HepG2 (cell line): ENCODE measurements around the gene PARD3. TPM values are rescaled to one million over a fixed set of nuclear protein-coding genes. Genes with fewer than 3 reads are reported as not detected.

Experiments
- ATF1 ChIP-seq: IDR thresholded peaks from 2 replicates; pipeline ENCODE4 v1.6.1; 2016; ENCODE audit warnings: mild to moderate bottlenecking, control low read depth
- KDM2A ChIP-seq: sonication (generic); formaldehyde crosslinking; IDR thresholded peaks from 2 replicates; pipeline ENCODE4 v1.4.0; 2020; ENCODE audit warnings: low read depth, missing genetic modification reagents, borderline replicate concordance
- ZBTB25 ChIP-seq: IDR thresholded peaks from 2 replicates; pipeline ENCODE4 v1.6.1; 2018; ENCODE audit warnings: missing genetic modification reagents
- ZBTB40 ChIP-seq, 2 experiments: fragments of 450-650 bp in 1 of 2; sonication (generic) in 1 of 2; formaldehyde crosslinking in 1 of 2; IDR thresholded peaks; 2 replicates each; pipeline versions ENCODE4 v1.6.1 to v1.8.0; 2016 to 2022; ENCODE audit warnings: antibody characterized with exemption in 1 of 2, mild to moderate bottlenecking in 1 of 2, missing genetic modification reagents in 1 of 2
- ZEB1 ChIP-seq: IDR thresholded peaks from 2 replicates; pipeline ENCODE4 v1.6.1; 2012; ENCODE audit warnings: mild to moderate bottlenecking, low read depth, inconsistent platforms; ENCODE audit not compliant: insufficient replicate concordance
- ZFP36 ChIP-seq: fragments of 150-350 bp; IDR thresholded peaks from 2 replicates; pipeline ENCODE4 v1.6.1; 2018; ENCODE audit warnings: borderline replicate concordance, low read length, low read depth; ENCODE audit not compliant: partially characterized antibody
- ZKSCAN8 ChIP-seq: IDR thresholded peaks from 2 replicates; pipeline ENCODE4 v1.6.1; 2016; ENCODE audit warnings: borderline replicate concordance, missing genetic modification reagents, missing compliant biosample characterization
- ZNF629 ChIP-seq: sonication (generic); formaldehyde crosslinking; conservative IDR thresholded peaks from 2 replicates; pipeline ENCODE4 v1.5.0; 2020; ENCODE audit warnings: missing genetic modification reagents
- ZSCAN20 ChIP-seq: sonication (generic); formaldehyde crosslinking; IDR thresholded peaks from 2 replicates; pipeline ENCODE4 v1.4.0; 2020; ENCODE audit warnings: missing genetic modification reagents, mild to moderate bottlenecking, borderline replicate concordance
- ZSCAN30 ChIP-seq: sonication (generic); formaldehyde crosslinking; IDR thresholded peaks from 2 replicates; pipeline ENCODE4 v1.5.0; 2020; ENCODE audit warnings: mild to moderate bottlenecking, missing genetic modification reagents
- polyA plus RNA-seq, 8 experiments: library from polyadenylated mRNA; depleted of rRNA in 3 of 8; stranded (reverse) in 7 of 8; unstranded in 1 of 8; fragments of >200 nt; fragmentation: Illumina TruSeq in 4 of 8; extraction: Trizol in 4 of 8; gene quantifications; 2 replicates each; pipeline versions ENCODE4 v1.2.1 to v1.2.3, GENCODE V29; 2011 to 2016; ENCODE audit warnings: low read depth in 4 of 8, missing spikeins in 1 of 8, mixed read lengths in 1 of 8; ENCODE audit not compliant: insufficient read depth in 1 of 8
- total RNA-seq, 5 experiments: library from RNA; depleted of rRNA; stranded (reverse); fragments of >200 nt; fragmentation: Illumina TruSeq; extraction: Trizol; gene quantifications; 2 replicates each; pipeline ENCODE4 v1.2.3, GENCODE V29; 2016; ENCODE audit warnings: low read depth in 1 of 5

Gene PARD3
- total and polyA plus RNA-seq, 2 of the 13 experiments (the other 11 are each of a cell fraction or from before 2014, with no cell fraction given) = 40.9 to 60.0 TPM

- TF ChIP-seq ZBTB40 (IDR thresholded peaks at IDR 0.05) (no peak), ZBTB40 (CRISPR knock-in tag; IDR thresholded peaks at IDR 0.05) (no peak), ZFP36 (no peak), ZNF629 (CRISPR knock-in tag) (no peak), ZEB1 (no peak), KDM2A (CRISPR knock-in tag) (no peak), ATF1 (CRISPR knock-in tag) (no peak), ZKSCAN8 (CRISPR knock-in tag) (no peak), ZSCAN30 (no peak), ZSCAN20 (CRISPR knock-in tag) (no peak), ZBTB25 (CRISPR knock-in tag) (no peak)
Observed at GRCh38 chr10:34178196-34178595, 636.9 kb downstream of the PARD3 start (continued).
